AG04450 (cell line): ENCODE data around the gene WDR53. TPM values are rescaled to one million over a fixed set of nuclear protein-coding genes. Genes with fewer than 3 reads are reported as not detected.

Experiments used
- CTCF ChIA-PET: fragments of 300-600, 350-600 bp; formaldehyde crosslinking; extraction: SDS; loops from one replicate; lab custom pipeline; 2022; ENCODE audit warnings: antibody characterized with exemption, inconsistent platforms; lab: Charles Lee
- POLR2A ChIA-PET: fragments of 350-600 bp; formaldehyde crosslinking; extraction: SDS; loops from one replicate; lab custom pipeline; 2021; ENCODE audit warnings: antibody characterized with exemption, inconsistent platforms; lab: Yijun Ruan, JAX
- DNase-seq: peaks from one replicate; pipeline ENCODE4 v3.0.0-alpha.2; 2011; ENCODE audit warnings: low read depth, low spot score
- H3K27ac ChIP-seq: one replicate; pipeline ENCODE4 v1.5.1; 2012; ENCODE audit warnings: low read depth, low read length, control low read depth
- H3K27me3 ChIP-seq: one replicate; pipeline ENCODE4 v1.6.0; 2012; ENCODE audit warnings: low read length; ENCODE audit not compliant: control insufficient read depth, insufficient read depth
- H3K4me3 ChIP-seq: 2 replicates; pipeline ENCODE4 v1.5.1; 2011; ENCODE audit warnings: mild to moderate bottlenecking, low read depth, low read length, control low read depth
- H3K9me3 ChIP-seq: 2 replicates; pipeline ENCODE4 v1.5.1; 2012; ENCODE audit warnings: low read length; ENCODE audit not compliant: control insufficient read depth, insufficient read depth
- CTCF ChIP-seq: IDR thresholded peaks from 2 replicates; pipeline ENCODE4 v1.5.1; 2011; ENCODE audit warnings: low read depth, low read length, control low read depth, inconsistent platforms
- polyA plus RNA-seq: library from polyadenylated mRNA; depleted of rRNA; stranded (reverse); fragments of >200 nt; gene quantifications from 2 replicates; pipeline ENCODE4 v1.2.3, GENCODE V29; 2011

WDR53 gene
- polyA plus RNA-seq, 1 experiment = 6.8 TPM

GRCh38 chr3:196533260-196533681, 35.1 kb downstream of the WDR53 start:
- ChIA-PET POLR2A (no interaction called here), CTCF (no interaction called here)
- Histone ChIP-seq H3K9me3 (no peaks in the 10 kb centered on the region; the same call in 1 of the 2 replicates), H3K27me3 (no peaks in the 10 kb centered on the region), H3K27ac (no peak overlapping the region), H3K4me3 (no peak overlapping the region)
- no peak for DNase-seq
- no peak for TF ChIP-seq CTCF

GRCh38 chr3:196531418-196531817, 36.9 kb downstream of the WDR53 start:
- POLR2A ChIA-PET = no interaction called here
- DNase-seq = no peak
- no peak overlapping the region for H3K4me3 ChIP-seq
- TF ChIP-seq CTCF = no peak
- CTCF ChIA-PET = no interaction called here
- no peaks in the 10 kb centered on the region for H3K27me3 ChIP-seq
- no peaks in the 10 kb centered on the region; the same call in 1 of the 2 replicates for H3K9me3 ChIP-seq
- H3K27ac ChIP-seq = no peak overlapping the region

GRCh38 chr3:196528639-196529233, 39.6 kb downstream of the WDR53 start:
- ChIA-PET CTCF (interaction anchor here (0.5 to 2.2 kb wide), 35 partner anchors 10 to 435 kb away, joined by 3 to 15 read pairs (median 4); partner anchors contain the start of gene SMCO1), POLR2A (interaction anchor here (0.5 to 1.2 kb wide), 4 partner anchors 25 to 266 kb away, joined by 3 to 7 read pairs (median 4); partner anchors contain the start of genes FBXO45, RNF168 and WDR53)
- peak overlapping the region; percentile 55 for H3K4me3 ChIP-seq
- H3K27ac ChIP-seq = peak overlapping the region; percentile 31
- H3K9me3 ChIP-seq = no peaks in the 10 kb centered on the region
- no peaks in the 10 kb centered on the region for H3K27me3 ChIP-seq
- peak; percentile 64 for TF ChIP-seq CTCF
- DNase-seq = no peak

GRCh38 chr3:196525141-196525540, 43.2 kb downstream of the WDR53 start:
- Histone ChIP-seq H3K4me3 (no peak overlapping the region), H3K27ac (no peak overlapping the region), H3K27me3 (no peaks in the 10 kb centered on the region), H3K9me3 (peaks cover 20% of the 10 kb centered on the region)
- TF ChIP-seq CTCF = no peak
- POLR2A ChIA-PET = no interaction called here
- no peak for DNase-seq
- CTCF ChIA-PET = interaction anchor here (1.6 kb wide), 1 partner anchor 15 kb away, joined by 4 read pairs; no protein-coding TSS in a partner anchor

- POLR2A ChIA-PET = interaction anchor here (0.6 kb wide), 1 partner anchor 125 kb away, joined by 3 read pairs; no protein-coding TSS in a partner anchor
- no peak for DNase-seq
- CTCF ChIA-PET = interaction anchor here (0.7 to 1.6 kb wide), 5 partner anchors 10 to 294 kb away, joined by 3 to 6 read pairs (median 3); no protein-coding TSS in a partner anchor
- 0 out of 2 replicates have a peak, but pooled peaks have one; percentile 11 for TF ChIP-seq CTCF
- Histone ChIP-seq H3K9me3 (peaks cover 26% of the 10 kb centered on the region), H3K4me3 (no peak overlapping the region), H3K27me3 (no peaks in the 10 kb centered on the region), H3K27ac (no peak overlapping the region)
Observed at GRCh38 chr3:196524527-196524926, 43.8 kb downstream of the WDR53 start.
